GM18519 (cell line): ENCODE measurements around the gene CSMD2.

Experiments used
- ATAC-seq: cut with Tn5 transposase; IDR thresholded peaks from one replicate; pipeline ENCODE4 v1.9.1; 2021; ENCODE audit warnings: mild to moderate bottlenecking, moderate library complexity; ENCODE audit not compliant: unreplicated experiment, low FRiP score

Gene CSMD2

DNA sequence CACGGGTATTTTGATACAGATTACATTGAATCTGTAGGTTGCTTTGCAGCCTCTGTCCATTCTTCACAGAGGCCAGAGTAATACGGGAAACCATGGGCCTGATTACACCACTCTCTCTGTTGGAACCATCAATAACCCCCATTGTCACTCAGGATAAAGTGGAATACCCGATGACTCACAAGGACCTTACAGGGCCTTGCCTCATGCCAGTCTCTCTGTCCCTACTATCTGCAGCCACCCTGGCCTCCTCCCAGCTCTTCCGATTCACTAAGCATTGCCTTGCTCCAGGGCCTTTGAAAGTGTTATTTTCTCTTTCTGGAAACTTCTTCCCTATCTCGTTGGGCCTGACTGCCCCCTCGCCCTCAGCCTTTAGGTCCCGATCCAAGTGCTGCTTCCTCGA lies 239.4 kb downstream of the CSMD2 start:
- ATAC-seq, result no peak

DNA sequence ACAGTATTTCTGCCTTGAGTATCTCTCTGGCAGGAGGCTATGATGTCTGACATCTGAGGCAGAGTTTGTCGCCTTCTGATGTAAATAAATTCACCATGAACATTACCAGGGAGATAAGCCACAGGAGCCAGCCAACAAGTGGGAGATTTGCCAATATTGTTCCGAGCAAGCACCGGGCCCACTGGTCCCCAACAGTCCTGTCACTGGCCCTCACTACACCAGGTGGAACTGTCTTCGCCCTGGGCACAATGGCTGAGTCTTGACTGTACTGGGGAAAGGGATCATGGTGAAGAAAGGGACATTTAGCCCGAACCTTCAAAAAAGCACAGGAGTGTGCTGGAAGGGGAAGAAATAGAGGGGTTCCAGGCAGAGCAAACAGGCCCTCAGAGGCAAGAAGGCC lies 243.7 kb downstream of the CSMD2 start:
- ATAC-seq, result no peak

GRCh38 chr1:33918368-33918767 lies 246.7 kb downstream of the CSMD2 start:
- no peak for ATAC-seq

DNA sequence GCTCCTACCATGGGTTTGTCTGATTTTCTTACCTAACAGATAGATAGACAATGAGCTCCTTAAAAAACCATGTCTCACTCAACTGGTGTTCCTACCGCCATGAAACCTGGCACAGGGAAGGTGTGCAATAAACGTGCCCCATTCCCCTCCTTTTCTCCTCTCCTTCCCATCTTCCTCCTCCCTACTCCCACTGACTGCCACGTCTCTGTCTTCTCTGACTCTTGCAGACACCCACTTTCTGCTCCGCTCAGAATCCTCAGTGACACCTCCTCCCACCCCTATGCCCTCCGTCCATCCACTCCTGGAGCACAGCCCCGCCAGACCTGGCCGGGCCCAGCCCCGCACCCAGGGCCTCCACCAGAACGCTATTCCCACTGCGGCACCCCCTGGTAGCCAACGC lies 248.2 kb downstream of the CSMD2 start:
- no peak for ATAC-seq

DNA sequence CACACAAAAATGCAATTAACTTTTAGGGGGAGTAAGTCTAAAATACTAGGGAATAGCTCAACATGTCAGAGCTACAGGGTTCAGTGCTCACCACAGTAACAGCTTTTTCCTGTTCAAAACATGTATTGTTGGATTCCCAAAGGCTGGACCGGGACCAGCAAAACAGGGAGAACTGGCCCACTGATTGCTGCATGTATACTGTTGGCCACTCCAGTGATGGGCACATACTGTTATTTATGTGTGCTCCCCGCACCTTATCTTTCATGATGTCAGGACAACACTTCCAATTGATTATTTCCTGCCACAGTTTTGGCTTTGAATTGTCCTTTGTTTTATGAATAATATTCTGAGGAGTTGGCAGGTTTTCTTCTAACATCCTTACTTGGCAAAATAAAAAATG lies 250.5 kb downstream of the CSMD2 start:
- no peak for ATAC-seq

GRCh38 chr1:33908324-33908956 lies 256.6 kb downstream of the CSMD2 start:
- ATAC-seq, result no peak

DNA sequence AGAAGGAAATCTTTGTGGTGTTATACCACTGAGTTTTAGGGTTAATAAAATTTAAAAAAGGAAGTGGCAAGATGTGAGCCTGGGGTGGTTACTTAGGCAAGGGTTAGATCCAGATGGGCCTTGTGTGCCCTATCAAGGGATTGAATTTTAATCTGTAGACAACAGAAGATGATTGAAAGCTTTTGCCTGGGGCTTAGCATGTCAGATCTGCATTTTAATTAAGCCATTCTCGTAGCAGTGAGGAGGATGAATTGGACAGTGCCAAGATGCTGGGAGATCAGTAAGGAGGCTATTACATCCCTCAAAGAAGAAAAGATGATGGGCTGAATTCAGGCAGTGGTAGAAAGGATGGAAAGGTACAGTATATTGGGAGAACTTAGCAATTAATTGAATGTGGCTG lies 258.9 kb downstream of the CSMD2 start:
- ATAC-seq, result no peak

DNA sequence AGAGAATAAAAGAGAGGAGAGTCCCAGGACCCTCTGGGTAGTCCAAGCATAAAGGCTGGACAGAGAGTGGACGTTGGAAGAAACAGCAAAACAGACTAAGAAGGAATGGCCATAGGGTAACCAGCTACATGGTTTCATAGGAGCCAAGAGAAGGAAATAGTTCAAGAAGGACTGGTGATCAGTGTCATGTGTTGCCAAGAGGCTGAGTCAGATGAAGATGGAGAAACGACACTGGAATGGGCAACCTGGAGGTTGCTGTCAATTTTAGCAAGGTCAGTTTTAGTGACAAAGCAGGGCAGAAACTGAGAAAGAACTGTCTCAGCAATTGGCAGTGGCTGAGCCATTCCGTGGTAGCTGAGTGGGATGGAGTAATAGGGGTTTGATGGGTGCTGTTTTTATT lies 259.8 kb downstream of the CSMD2 start:
- ATAC-seq, result no peak

DNA sequence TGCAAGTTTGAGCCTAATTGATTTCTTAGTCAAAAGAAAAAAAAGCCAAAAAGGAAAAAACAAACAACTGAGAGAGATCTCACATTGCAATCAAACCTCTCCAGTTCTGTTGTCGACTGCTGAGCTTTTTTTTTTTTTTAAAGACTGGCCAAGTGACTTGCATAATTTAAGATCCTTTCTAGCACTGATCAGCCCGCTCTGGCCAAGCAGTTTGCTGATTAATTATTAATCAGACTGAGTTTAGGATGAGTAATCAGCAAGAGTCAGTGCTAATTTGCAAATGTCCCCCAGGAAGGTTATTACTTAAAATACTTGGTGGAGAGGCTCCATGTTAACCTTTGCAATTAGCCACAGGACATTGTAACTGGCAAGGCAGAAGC lies 261.8 kb downstream of the CSMD2 start:
- no peak for ATAC-seq

DNA sequence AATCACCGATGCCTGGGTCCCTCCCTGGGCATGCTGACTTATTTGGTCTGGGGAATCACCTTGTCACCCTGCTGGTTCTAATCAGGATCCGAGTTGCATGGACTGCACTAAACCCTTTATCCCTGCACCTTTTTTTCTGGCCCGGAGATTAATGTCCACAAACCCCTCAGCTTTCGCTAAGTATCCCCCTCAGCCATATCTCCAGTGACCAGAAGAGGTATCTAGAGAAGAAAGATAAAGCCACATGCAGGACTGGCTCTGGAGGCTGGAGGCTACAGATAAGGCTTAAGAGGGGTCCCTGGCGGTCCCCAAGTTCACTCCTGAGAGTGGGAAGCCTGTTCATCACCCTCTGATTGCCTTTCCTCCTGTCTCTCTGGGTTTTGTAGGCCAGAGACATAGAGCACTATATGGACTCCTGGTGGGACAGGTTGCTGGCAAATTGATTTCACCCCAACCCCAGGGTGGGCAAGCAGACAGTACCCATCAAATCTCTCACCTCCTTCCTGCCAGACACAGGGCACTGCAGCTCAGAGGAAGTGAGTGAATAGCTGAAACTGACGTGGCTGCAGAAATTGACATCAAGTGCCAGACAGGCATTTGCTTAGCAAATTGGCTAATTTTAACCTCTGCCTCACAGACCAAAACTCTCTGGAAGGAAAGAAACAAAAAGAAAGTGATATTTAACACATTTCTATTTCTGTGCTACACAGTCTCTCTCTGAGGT lies 262.4 kb downstream of the CSMD2 start:
- no peak for ATAC-seq

DNA sequence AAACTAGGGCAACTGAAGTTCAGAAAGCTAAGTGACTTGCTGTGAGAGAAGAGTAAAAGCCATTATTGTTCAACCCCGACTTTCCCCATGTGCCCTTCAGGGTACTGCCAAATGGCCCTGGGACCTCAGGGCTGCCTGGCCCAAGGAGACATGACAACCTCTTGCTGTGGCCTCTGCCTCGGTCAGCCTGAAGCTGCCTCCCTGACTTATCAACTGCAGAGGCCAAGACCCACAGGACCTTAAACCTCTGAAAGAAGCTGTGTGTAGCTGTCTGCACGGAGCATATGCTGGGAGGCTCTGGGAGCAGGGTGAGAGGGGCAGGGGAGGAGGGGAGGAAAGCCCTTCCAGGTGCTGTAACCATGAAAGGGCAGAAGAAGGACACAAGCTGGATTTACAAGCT lies 265.3 kb downstream of the CSMD2 start:
- ATAC-seq, result no peak

DNA sequence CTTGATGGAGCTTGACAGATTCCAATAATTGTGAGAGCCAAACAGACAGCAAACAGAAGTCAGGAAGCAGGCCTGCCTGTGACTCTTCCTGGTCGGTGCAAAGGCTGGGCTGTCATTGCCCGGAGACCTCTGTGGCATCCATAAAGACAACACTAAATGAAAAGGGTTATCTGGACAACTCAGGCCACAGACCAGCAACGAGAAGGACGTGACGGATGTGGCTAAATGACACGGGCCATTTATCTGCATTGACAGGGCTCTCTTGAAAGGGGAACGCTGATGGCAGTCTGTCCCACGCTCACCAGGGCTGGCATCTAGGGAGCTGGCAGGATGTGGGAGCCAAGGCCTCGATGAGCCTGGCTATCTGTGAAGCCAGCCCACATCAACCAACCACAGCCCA lies 266.1 kb downstream of the CSMD2 start:
- ATAC-seq, result no peak

GRCh38 chr1:33898406-33898805 lies 266.6 kb downstream of the CSMD2 start:
- no peak for ATAC-seq

DNA sequence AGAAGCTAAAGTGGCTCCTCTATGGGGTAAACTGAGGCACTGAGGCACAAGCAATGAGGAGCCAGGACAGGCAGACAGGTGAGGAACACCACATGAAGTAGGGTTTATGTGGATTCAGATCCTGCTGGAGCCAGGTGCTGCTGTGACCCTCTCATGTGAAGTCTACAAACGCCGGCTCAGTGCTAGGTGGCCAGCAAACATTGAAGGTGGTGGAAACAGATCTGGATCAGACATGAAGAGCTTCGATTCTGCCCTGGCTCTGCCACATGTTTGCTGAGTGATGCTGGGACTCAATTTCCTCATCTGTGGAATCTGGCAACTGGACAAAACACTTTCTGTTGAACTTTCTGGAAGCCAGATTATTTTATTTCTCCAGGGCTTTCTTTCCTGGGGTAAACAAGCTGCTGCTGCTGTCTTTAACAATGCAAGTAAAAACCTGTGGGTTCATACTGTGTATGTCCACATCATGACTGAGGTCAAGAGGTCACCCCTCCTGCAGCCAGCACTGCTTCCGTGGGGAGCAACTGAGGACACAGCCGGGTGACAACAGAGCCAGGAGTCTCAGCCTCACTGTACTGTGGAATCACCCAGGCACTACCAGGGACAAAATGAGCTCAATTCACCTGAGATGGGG lies 267.8 kb downstream of the CSMD2 start:
- ATAC-seq, result no peak

DNA sequence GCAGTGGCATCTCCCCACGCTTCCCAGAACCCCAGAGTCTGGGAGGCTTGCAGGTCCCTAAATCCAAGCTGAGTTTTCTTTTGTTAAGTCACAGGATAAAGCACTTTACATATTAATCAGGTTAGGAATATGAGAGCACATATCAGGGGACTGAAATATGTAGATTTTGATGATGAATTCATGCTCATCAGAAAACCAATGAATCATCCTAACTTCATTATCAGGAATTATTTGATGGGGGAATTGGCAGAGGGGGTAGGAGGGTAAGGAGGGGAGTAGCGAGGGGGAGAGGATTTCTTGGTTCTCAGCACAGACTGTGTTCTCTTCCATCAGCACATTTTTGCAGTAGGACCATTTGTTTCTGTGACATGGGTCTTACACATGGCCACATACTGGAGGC lies 269.1 kb downstream of the CSMD2 start:
- no peak for ATAC-seq

- ATAC-seq, result no peak
Observed at GRCh38 chr1:33895396-33895795, 269.6 kb downstream of the CSMD2 start.

- ATAC-seq, result no peak
Observed at GRCh38 chr1:33893147-33893830, 271.7 kb downstream of the CSMD2 start.

- ATAC-seq, result no peak
Observed at GRCh38 chr1:33886496-33886895, 278.5 kb downstream of the CSMD2 start.

DNA sequence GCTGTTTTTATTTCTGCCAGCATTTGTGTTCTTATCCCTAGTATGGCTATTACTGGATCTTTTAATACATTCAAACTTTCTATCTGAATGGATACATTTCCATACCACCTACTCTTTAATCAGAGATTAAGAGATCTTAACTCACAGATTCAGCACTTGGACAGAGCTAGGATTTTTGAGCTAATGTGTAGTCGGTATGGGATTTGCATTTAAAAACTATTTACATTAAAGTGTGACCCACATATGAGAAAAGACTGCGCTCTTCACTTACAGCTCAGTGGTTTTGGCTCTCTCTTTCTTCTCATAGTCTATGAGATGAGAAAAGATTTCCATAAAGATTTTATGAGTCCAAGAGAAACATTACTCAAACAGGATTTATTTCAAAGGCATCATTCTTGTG lies 284.7 kb downstream of the CSMD2 start:
- no peak for ATAC-seq

GRCh38 chr1:33878392-33878791 lies 286.6 kb downstream of the CSMD2 start:
- no peak for ATAC-seq

DNA sequence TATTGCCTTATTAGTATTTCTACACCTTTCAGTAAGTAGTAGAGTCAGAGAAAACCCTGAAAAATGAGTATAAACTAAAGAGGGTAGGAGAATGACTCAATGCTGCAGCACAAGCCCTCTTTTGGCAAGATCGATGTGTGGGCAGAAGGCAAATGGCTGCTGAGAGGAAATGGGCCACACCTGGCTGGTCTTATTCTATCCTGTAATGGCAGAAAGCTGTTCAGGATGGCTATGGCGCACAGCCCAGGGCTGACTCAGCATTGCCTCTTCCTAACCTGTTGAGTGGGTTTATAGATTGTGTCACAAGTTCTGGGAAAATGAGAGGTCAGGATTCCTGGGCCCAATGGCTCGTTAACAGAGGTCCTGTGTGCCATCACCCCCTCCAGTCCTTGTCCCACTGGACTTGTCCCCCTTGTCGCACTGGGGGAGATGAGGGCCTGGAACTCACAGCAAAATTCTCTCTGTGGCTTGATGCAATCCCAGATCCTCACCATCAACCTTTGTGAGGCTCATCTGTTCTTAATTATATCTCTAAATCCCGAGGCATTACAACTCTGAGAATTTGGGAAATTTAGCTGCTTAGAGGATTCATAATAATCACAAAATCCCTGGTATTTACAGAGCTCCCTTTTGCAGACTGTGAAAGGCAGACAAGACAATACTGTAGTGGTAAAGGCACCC lies 287.9 kb downstream of the CSMD2 start:
- ATAC-seq, result no peak
